Mesodermal cell (in vitro differentiated cells): ENCODE results near the gene CYTH1.

Experiments
- H3K27ac ChIP-seq: 2 replicates; pipeline ENCODE4 v1.7.0; 2013; ENCODE audit warnings: mild to moderate bottlenecking, low read depth, low read length, moderate library complexity; ENCODE audit not compliant: severe bottlenecking
- H3K36me3 ChIP-seq: 2 replicates; pipeline ENCODE4 v1.7.1; 2013; ENCODE audit warnings: mild to moderate bottlenecking, low read length, moderate library complexity; ENCODE audit not compliant: control insufficient read depth, insufficient read depth
- H3K4me1 ChIP-seq: one replicate; pipeline ENCODE4 v1.7.1; 2013; ENCODE audit warnings: mild to moderate bottlenecking, low read length; ENCODE audit not compliant: insufficient read depth, control insufficient read depth, poor library complexity, severe bottlenecking
- H3K4me3 ChIP-seq: 2 replicates; pipeline ENCODE4 v1.7.0; 2013; ENCODE audit warnings: low read length, control low read depth, mild to moderate bottlenecking; ENCODE audit not compliant: insufficient read depth, poor library complexity, severe bottlenecking; ENCODE audit errors: extremely low read depth
- H3K9me3 ChIP-seq: 2 replicates; pipeline ENCODE4 v1.7.1; 2013; ENCODE audit warnings: mild to moderate bottlenecking, low read length, moderate library complexity; ENCODE audit not compliant: control insufficient read depth
- WGBS, 2 experiments: methylation state at CpG; one replicate each; pipeline ENCODE4 v1.1.5; 2013; ENCODE audit warnings: missing lambda C conversion rate in 2 of 2; ENCODE audit not compliant: insufficient coverage in 2 of 2; 5-methylcytosine and 5-hydroxymethylcytosine counted together

Gene CYTH1

DNA sequence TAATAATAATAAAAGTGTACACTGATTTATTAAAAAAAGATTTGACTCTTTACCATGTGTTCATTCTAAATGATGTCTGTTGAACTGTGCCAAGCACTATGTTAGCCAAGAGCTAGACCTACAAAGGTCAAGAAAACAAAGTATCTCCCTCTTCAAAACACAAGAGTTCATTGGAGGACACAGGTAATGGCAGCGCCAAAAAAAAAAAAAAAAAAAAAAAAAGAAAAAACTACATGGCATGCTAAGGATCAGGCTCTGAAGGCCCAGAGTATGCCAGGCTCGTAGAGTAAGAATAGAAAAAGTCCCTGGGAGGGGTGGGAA is 35.2 kb downstream of the CYTH1 start:
- WGBS, 2 experiments = 90 to 100% methylated on average over 1 of the region's 2 CpGs
- no peak overlapping the region for H3K27ac ChIP-seq

DNA sequence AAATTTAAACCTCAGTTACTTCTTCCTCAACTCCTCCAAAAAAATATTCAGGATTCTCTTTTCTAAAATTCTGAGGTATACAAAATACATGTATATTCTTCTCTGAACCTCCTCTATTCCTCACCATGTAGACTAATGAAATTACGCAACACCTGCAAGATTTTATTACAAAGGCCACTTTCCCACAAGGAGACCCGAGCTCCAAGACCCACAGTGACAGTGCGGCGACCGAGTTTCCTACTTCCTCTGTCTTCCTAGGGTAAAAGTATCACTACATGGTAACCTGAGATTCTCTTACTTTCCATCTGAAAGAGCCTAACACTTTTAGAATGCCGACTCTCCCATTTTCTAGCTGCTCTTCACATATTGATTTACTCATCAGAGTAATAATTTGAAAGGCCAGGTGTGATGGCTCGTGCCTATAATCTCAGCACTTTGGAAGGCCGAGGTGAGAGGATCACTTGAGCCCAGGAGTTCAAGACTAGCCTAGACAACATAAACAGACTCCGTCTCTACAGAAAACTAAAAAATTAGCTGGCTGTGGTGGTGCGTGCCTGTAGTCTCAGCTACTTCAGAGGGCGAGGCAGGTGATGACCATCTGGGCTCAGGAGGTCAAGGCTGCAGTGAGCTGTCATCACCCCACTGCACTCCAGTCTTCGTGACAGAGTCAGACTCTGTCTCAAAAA is 35.7 kb downstream of the CYTH1 start:
- Histone ChIP-seq H3K36me3 (no peaks in the 10 kb centered on the region), H3K9me3 (no peaks in the 10 kb centered on the region), H3K27ac (no peak overlapping the region), H3K4me3 (no peak overlapping the region), H3K4me1 (peaks cover 11% of the 10 kb centered on the region)
- WGBS, 2 experiments = 87 to 93% methylated on average over 9 of the region's 12 CpGs

More for the DNA sequence above, 35.2 kb downstream of the CYTH1 start:
- no peaks in the 10 kb centered on the region for H3K36me3 ChIP-seq
- no peak overlapping the region for H3K4me3 ChIP-seq
- peaks cover 6% of the 10 kb centered on the region for H3K4me1 ChIP-seq
- H3K9me3 ChIP-seq = no peaks in the 10 kb centered on the region

GRCh38 chr17:78745407-78746088 is 36.5 kb downstream of the CYTH1 start:
- peaks cover 12% of the 10 kb centered on the region for H3K4me1 ChIP-seq
- 86 to 91% methylated on average over 7 of the region's 12 CpGs for WGBS, 2 experiments
- no peak overlapping the region for H3K27ac ChIP-seq
- H3K9me3 ChIP-seq = no peaks in the 10 kb centered on the region
- H3K4me3 ChIP-seq = no peak overlapping the region
- H3K36me3 ChIP-seq = no peaks in the 10 kb centered on the region

GRCh38 chr17:78742901-78743300 is 39.2 kb downstream of the CYTH1 start:
- no peak overlapping the region for H3K27ac ChIP-seq
- no peak overlapping the region for H3K4me3 ChIP-seq
- WGBS, 2 experiments = 100% methylated on average over 2 to 3 of the region's 5 CpGs
- H3K4me1 ChIP-seq = peaks cover 22% of the 10 kb centered on the region
- peaks cover 4% of the 10 kb centered on the region for H3K9me3 ChIP-seq
- no peaks in the 10 kb centered on the region for H3K36me3 ChIP-seq

- Histone ChIP-seq H3K9me3 (peaks cover 4% of the 10 kb centered on the region), H3K36me3 (no peaks in the 10 kb centered on the region), H3K27ac (no peak overlapping the region), H3K4me3 (no peak overlapping the region), H3K4me1 (peaks cover 33% of the 10 kb centered on the region)
- 93 to 100% methylated on average over 1 to 3 of the region's 5 CpGs for WGBS, 2 experiments
Observed at GRCh38 chr17:78741644-78742284, 40.3 kb downstream of the CYTH1 start.

DNA sequence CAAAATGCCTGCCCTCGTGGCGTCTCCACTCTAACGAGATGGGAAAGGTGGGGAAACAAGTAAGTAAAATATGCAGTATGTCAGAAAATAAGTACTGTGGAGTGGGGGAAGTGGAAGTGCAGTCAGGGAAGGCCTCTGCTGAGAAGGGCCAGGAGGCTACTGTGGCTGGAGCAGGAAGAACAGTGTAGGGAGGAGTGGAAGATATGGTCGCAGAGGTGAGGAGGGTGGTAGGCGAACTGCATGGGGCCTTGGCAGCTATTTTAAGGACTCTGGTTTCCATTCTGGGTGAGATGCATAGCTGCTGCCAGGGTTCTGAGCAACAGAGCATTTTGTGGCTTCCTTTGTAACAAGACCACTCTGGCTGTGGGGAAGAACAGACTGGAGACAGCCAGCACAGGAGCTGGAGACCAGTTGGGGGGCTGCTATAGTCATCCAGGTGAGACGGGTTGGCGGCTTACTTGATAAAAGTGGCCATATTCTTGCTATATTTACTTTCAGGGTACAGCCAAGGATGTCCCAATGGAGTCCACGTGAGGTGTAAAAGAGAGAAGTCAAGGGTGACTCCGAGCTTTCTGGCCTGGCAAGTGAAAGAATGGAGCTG is 42.6 kb downstream of the CYTH1 start:
- no peak overlapping the region for H3K4me3 ChIP-seq
- 95 to 98% methylated on average over 9 of the region's 9 CpGs for WGBS, 2 experiments
- peaks cover 4% of the 10 kb centered on the region for H3K9me3 ChIP-seq
- no peaks in the 10 kb centered on the region for H3K36me3 ChIP-seq
- H3K4me1 ChIP-seq = peaks cover 56% of the 10 kb centered on the region
- H3K27ac ChIP-seq = no peak overlapping the region

- Histone ChIP-seq H3K9me3 (peaks cover 4% of the 10 kb centered on the region), H3K36me3 (no peaks in the 10 kb centered on the region), H3K4me3 (no peak overlapping the region), H3K27ac (no peak overlapping the region), H3K4me1 (peaks cover 56% of the 10 kb centered on the region)
- WGBS, 2 experiments = 90% methylated on average over 4 of the region's 5 CpGs
Observed at GRCh38 chr17:78738698-78739097, 43.4 kb downstream of the CYTH1 start.

DNA sequence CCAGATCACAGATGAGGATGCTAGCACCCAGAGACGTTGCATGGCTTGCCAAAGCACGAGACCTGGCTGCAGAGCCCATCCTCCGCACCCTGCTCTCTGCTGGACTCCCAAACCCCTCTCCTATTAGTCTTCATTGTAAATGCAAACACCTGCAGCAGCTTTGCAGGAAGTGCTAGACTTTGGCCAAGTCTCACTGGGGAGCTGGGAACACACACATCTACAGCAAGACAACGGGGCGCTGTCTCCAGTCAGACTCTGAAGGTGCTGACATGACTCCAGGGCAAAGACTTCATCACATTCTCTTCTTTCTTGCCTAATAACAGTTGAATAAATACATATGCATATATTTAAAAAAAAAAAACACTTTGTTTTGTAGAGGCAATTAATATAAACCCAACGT is 43.8 kb downstream of the CYTH1 start:
- Histone ChIP-seq H3K4me3 (no peak overlapping the region), H3K36me3 (no peaks in the 10 kb centered on the region), H3K27ac (no peak overlapping the region), H3K4me1 (peaks cover 56% of the 10 kb centered on the region), H3K9me3 (peaks cover 4% of the 10 kb centered on the region)
- 82 to 83% methylated on average over 3 of the region's 6 CpGs for whole genome bisulfite sequencing, 2 experiments

- no CpG with 5 or more reads among the region's 2 CpGs for WGBS, 2 experiments
- Histone ChIP-seq H3K27ac (no peak overlapping the region), H3K36me3 (no peaks in the 10 kb centered on the region), H3K4me3 (no peak overlapping the region), H3K4me1 (peaks cover 54% of the 10 kb centered on the region), H3K9me3 (peaks cover 4% of the 10 kb centered on the region)
Observed at GRCh38 chr17:78737332-78737731, 44.7 kb downstream of the CYTH1 start.

GRCh38 chr17:78736526-78737079 is 45.5 kb downstream of the CYTH1 start:
- 87 to 91% methylated on average over 14 of the region's 15 CpGs for WGBS, 2 experiments
- no peaks in the 10 kb centered on the region for H3K36me3 ChIP-seq
- peaks cover 4% of the 10 kb centered on the region for H3K9me3 ChIP-seq
- H3K27ac ChIP-seq = peak overlapping the region; percentile 41
- H3K4me1 ChIP-seq = peaks cover 47% of the 10 kb centered on the region
- H3K4me3 ChIP-seq = no peak overlapping the region
